ENCODE data around the gene PPP1R14C.

Gene PPP1R14C

GRCh38 chr6:150293019-150293418 is 150.2 kb downstream of the PPP1R14C start:
- no peak for DNase-seq (ENCODE audit: low read depth in 3 of 3, low spot score in 1 of 3)

- DNase-seq (ENCODE audit: low read depth in 3 of 3, low spot score in 1 of 3): no peak
Observed at GRCh38 chr6:150293423-150294173, 150.8 kb downstream of the PPP1R14C start.

GRCh38 chr6:150296890-150297289 is 154.0 kb downstream of the PPP1R14C start:
- no peak for DNase-seq (ENCODE audit: low read depth in 3 of 3, low spot score in 1 of 3)

GRCh38 chr6:150297327-150298029 is 154.6 kb downstream of the PPP1R14C start:
- DNase-seq (ENCODE audit: low read depth in 3 of 3, low spot score in 1 of 3): no peak

- no peak for DNase-seq (ENCODE audit: low read depth in 3 of 3, low spot score in 1 of 3)
Observed at GRCh38 chr6:150298030-150298380, 155.2 kb downstream of the PPP1R14C start.

GRCh38 chr6:150298676-150299075 is 155.8 kb downstream of the PPP1R14C start:
- no peak for DNase-seq (ENCODE audit: low read depth in 3 of 3, low spot score in 1 of 3)

All from stimulated activated CD4-positive, alpha-beta T cell treated with anti-CD3 and anti-CD28 coated beads, TNF-alpha, amount 100 ng/mL, for 1 hour (primary cell).